Measurements from ENCODE around the gene POLR2L. TPM values are rescaled to one million over a fixed set of nuclear protein-coding genes. Genes with fewer than 3 reads are reported as not detected.

POLR2L gene
- total and polyA plus RNA-seq, 2 of the 13 experiments (the other 11 are each of a cell fraction or from before 2014, with no cell fraction given): 104 to 114 TPM

DNA sequence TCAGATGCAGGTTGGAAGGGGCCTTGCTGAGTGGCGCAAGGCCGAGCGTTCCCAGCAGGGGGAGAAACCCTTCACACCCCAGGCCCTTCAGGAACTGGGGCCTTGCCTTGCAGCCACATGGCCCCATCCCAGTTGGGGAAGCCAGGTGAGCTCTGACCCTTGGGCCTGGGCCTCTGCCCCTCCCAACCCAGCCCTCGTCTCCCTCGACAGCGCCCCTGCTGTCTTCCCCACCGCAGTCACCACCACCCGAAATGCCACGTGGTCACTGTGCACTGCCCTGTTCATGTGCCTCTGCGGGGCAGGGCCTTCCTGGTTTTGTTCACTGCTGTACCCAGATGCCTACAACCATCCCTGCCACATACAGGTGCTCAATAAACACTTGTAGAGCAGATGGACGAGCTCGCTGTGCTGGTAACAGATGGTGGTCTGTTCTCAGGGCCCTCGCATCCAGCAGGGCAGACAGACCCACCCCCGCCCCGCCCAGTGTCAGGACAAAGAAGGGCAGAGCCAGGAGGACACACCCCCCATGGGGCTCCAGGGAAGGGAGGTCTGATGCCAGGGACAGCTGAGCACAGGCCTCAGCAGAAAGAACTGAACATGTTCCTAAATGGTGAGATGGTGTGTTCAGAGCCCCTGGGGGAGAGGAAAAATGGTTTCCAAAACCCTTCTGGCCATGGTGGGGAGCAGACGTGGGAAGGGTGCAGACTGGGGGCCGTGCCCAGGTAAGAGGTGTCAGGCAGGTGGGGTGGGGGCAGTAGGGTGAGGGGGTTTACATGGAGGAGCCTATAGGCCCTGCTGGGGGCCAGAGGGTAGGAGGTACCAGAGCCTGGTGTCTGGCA is 3.7 kb downstream of the POLR2L start (continued):
- TF ChIP-seq SP140L (CRISPR knock-in tag; IDR thresholded peaks at IDR 0.05; ENCODE audit: borderline replicate concordance) (no peak), GRHL1 (CRISPR knock-in tag; conservative IDR thresholded peaks at IDR 0.05) (no peak), MAFF (IDR thresholded peaks at IDR 0.05; ENCODE audit: low read depth, low read length) (no peak), SATB2 (CRISPR knock-in tag; IDR thresholded peaks at IDR 0.05) (no peak), ZBTB33 (CRISPR knock-in tag; IDR thresholded peaks at IDR 0.05) (peak; percentile 97), KMT2B (CRISPR knock-in tag; IDR thresholded peaks at IDR 0.05) (0 out of 2 replicates have a peak, but pooled peaks have one; percentile 62), ZNF337 (CRISPR knock-in tag; IDR thresholded peaks at IDR 0.05; ENCODE audit: borderline replicate concordance, low read depth) (no peak), BCL3 (CRISPR knock-in tag; IDR thresholded peaks at IDR 0.05) (no peak), NFAT5 (CRISPR knock-in tag; IDR thresholded peaks at IDR 0.05) (no peak), RBM22 (optimal IDR thresholded peaks at IDR 0.05; ENCODE audit: low read length) (no peak), SMAD9 (CRISPR knock-in tag; IDR thresholded peaks at IDR 0.05) (peak; percentile 57; the same call in 1 of the 2 replicates), PHF8 (CRISPR knock-in tag; IDR thresholded peaks at IDR 0.05) (no peak), ZNF549 (CRISPR knock-in tag; IDR thresholded peaks at IDR 0.05) (no peak), ZSCAN20 (CRISPR knock-in tag; IDR thresholded peaks at IDR 0.05; ENCODE audit: borderline replicate concordance) (no peak)
- TF ChIP-seq, protein P1, sequence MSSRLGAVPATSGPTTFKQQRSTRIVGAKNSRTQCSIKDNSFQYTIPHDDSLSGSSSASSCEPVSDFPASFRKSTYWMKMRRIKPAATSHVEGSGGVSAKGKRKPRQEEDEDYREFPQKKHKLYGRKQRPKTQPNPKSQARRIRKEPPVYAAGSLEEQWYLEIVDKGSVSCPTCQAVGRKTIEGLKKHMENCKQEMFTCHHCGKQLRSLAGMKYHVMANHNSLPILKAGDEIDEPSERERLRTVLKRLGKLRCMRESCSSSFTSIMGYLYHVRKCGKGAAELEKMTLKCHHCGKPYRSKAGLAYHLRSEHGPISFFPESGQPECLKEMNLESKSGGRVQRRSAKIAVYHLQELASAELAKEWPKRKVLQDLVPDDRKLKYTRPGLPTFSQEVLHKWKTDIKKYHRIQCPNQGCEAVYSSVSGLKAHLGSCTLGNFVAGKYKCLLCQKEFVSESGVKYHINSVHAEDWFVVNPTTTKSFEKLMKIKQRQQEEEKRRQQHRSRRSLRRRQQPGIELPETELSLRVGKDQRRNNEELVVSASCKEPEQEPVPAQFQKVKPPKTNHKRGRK (CRISPR knock-in tag; IDR thresholded peaks at IDR 0.05): no peak
